Glomerular visceral epithelial cell (primary cell): ENCODE results near the gene MAN2C1.
"Not testable (repeated sequence)": the region's sequence is repeated elsewhere in the genome, so short reads cannot be mapped to it uniquely, and the experiment has no call there.

Source experiments
- DNase-seq: peaks from one replicate; pipeline ENCODE4 v3.0.0-alpha.2; 2016; ENCODE audit errors: extremely low spot score

Gene MAN2C1

GRCh38 chr15:75367913-75368688 is at the start of gene MAN2C1:
MAN2C1 (minus strand) TSS chr15:75368607; CDS start chr15:75368583, 24 bp downstream.
- peak; percentile 99 for DNase-seq

DNA sequence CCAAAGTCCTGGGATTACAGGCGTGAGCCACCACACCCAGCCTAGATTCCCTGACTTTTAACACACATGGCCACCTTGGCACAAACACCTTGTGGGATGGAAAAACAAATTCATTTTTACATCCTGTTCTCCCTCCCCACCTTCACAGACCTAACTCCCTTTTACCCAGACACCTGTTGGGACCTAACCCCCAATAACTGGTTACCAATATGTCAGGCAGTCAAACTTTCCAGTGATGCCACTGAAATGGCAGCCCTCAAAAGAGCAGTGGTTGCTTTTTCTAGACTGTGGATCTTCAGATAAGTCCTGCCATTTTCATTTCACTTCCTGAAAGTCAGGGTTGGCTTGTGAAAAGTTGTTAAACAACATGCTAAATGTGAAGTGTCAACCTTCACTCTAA is 48.2 kb upstream of the MAN2C1 start:
- DNase-seq: no peak

DNA sequence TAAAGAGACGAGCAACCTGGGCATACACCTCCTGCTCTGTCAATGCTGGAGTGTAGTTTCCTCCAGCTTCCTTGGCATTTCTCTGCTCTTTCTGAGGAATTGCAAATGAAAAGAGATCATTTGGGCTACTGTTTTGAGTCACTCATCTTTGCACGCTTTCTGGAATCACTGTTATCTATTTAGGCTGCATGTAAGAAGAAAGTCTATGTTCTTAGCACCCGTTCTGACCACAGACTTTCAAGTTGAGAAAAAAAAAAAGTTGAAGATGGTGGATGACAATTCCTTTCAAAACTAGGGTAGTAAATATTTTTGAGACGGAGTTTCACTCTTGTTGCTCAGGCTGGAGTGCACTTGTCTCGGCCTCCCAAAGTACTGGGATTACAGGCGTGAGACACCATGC is 41.8 kb upstream of the MAN2C1 start:
- DNase-seq: no peak

- no peak for DNase-seq
Observed at GRCh38 chr15:75407083-75407482, 38.7 kb upstream of the MAN2C1 start.

- DNase-seq: no peak
Observed at GRCh38 chr15:75403892-75404291, 35.5 kb upstream of the MAN2C1 start.

GRCh38 chr15:75397494-75397893 is 29.1 kb upstream of the MAN2C1 start:
- no peak for DNase-seq

GRCh38 chr15:75389791-75390382 is 21.5 kb upstream of the MAN2C1 start:
- no peak for DNase-seq

DNA sequence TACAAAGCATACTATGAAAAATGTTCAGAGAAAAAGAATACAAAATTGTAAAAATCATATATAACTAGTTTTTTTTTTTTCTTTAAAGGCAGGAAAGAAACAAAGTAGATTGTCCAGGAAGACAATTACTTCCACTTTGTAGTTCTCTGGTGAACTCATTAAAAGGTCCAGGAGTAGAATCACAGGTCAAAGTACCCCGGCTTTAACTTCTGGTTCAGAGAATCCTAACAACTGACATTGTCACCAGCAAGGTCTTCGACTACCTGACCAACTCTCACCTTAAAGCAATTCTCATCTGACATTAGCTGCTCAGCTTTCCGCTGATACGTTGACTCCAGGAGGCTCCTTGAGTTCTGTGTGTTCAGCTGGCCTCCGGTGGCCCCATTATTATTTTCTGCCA is 15.6 kb upstream of the MAN2C1 start:
- DNase-seq: not testable (repeated sequence)

GRCh38 chr15:75380773-75381172 is 12.4 kb upstream of the MAN2C1 start:
- DNase-seq: no peak

DNA sequence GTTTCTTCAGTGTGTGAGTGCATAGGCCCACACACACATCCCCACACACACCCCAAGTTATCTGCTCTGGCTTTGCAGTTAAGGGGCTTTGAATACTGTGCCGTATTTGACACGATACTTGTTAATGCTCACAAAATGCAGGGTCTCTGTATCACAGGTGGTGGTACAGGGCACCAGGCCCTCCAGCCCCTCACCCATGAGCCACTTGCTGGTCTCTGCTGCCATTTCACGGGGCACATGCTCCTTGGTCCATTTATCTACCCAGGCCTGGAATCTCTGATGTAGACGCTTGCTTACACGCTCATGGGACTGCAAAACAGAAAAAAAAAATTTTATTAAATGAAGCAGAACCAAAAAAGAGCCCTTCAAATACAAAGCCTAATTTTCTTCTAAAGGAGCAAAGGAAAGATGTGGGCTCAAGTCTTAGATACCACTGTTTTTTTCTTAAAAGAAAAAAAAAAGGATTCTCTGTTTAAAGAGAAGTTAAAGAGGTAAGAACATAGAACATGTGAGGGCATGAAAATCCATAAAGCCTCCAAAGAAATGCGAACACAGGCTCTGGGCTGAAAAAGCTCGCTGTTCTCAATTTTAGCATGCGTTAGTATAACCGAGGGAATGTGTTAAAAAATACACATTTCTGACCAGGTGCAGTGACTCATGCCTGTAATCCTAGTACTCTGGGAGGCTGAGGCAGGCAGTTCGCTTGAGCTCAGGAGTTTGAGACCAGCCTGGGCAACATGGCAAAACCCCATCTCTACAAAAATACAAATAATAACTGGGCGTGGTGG is 3.7 kb upstream of the MAN2C1 start:
- no peak for DNase-seq

DNA sequence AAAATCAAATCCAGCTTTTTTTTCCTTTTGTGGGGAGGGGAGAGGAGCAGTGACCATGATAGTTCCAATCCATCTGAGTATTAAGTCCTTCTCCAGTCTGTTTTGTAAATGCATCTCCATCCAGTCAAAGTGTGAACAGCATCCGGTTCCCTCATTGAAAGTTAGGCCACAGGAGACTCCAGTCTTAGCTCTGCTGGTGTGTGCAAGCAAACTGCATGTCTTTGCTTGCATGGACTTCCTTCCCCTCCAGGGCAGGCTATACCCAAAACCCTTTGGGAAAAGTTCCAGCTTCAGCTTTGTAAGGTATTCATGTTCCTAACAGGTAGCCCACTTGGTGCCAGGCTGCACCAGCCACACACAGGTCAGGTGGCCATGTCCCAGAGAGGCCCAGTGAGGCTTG is 3.1 kb upstream of the MAN2C1 start:
- no peak for DNase-seq

DNA sequence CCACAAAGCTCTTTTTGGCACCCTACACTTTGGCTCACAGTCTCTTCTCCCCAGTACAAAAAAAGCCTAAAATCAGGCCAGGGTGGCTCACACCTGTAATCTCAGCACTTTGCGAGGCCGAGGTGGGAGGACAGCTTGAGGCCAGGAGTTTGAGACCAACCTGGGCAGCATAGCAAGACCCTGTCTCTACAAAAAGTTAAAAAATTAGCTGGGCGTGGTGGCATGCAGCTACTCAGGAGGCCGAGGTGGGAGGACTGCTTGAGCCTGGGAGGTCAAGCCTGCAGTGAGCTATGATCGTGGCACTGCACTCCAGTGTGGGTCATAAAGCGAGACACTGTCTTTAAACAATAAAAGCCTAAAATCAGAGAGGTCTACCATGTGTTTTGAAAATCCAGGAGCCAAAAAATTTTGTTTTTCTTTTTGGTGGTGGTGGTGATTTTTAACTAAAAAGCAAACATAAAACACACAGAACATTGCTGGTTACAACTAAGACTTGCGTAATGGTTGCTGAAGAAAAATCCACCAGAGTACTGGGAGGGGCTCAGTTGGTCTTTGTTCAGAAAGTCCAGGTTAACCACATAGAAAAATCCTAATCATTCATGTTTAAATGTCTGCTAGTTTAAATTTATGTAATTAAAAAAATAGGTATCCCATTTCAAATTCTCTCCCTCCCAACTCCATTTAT is 1.6 kb upstream of the MAN2C1 start:
- no peak for DNase-seq

GRCh38 chr15:75368689-75369239 is 357 bp upstream of the MAN2C1 start:
- DNase-seq: no peak

DNA sequence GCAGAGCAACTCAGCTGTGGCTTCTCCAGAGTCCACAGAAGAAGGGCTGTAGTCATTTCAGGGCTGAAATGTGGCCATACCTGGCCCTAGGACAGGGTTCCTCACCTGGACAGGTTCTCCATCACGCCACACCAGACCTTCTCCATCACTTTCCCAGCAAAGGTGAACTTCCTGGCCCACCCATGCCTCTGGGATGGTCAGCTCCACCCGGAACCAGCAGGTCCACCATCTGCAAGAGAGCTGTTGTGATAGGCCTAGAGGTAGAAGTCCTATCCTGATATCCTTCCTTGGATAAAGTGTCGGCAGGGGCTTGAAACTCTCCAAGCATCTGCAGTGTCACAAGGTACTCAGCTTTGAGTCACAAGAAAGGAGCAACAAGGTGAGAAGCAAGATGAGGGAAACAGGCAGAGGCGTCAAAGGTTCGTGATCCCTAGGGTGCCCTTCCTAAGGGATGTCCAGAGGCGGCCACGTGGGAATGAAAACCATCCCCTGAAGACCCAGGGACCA is 948 bp downstream of the MAN2C1 start:
- DNase-seq: no peak

DNA sequence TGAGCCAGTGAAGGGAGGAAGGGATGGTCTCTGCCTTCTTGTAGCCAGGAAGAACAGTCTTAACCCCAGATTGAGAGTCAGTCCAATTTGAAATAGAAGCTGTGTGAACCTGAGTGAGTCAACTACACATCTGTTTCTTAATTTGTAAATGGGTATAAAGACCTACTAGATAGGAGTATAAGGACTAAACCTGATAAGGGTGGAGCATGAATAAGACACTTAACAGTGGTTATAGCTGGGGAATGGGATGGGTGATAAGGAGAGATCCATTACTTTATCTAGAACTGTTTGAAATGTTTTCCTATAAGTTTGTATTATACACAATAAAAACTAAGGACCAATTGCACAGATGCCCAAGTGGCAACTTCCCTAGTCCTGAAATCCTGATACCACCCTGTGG is 1.4 kb downstream of the MAN2C1 start:
- DNase-seq: no peak

GRCh38 chr15:75366163-75366562 is 2.2 kb downstream of the MAN2C1 start:
- DNase-seq: no peak

GRCh38 chr15:75364881-75365280 is 3.5 kb downstream of the MAN2C1 start:
- DNase-seq: no peak

GRCh38 chr15:75363786-75364185 is 4.6 kb downstream of the MAN2C1 start:
- no peak for DNase-seq

GRCh38 chr15:75362642-75363249 is 5.7 kb downstream of the MAN2C1 start:
- no peak for DNase-seq

GRCh38 chr15:75361989-75362641 is 6.3 kb downstream of the MAN2C1 start:
- DNase-seq: no peak
